Activated B cell treated with CpG ODN at 0.5 μM for 24 hours (primary cell): Measurements from ENCODE around the gene PRRC2A. TPM values are rescaled to one million over a fixed set of nuclear protein-coding genes. Genes with fewer than 3 reads are reported as not detected.

Experiments
- ATAC-seq: fragments of 200-7000 bp; cut with Tn5 transposase; one replicate; pipeline ENCODE4 v1.10.0; 2021; ENCODE audit warnings: low read depth, mild to moderate bottlenecking, moderate library complexity
- CTCF ChIA-PET: fragments of 350-600 bp; sonication (Branson Sonifier 250); formaldehyde crosslinking; loops from one replicate; lab custom pipeline; 2021; ENCODE audit warnings: antibody characterized with exemption; lab: Charles Lee
- POLR2A ChIA-PET: fragments of 350-600 bp; sonication (Branson Sonifier 250); formaldehyde crosslinking; loops from one replicate; lab custom pipeline; 2021; ENCODE audit warnings: antibody characterized with exemption; lab: Charles Lee
- DNase-seq: peaks from one replicate; pipeline ENCODE4 v3.0.0; 2022
- H3K27ac Mint-ChIP-seq: one replicate; pipeline ENCODE4 v1.8.0; 2020; ENCODE audit warnings: mixed read lengths
- H3K27me3 Mint-ChIP-seq: one replicate; pipeline ENCODE4 v1.8.0; 2021; ENCODE audit warnings: mixed read lengths
- H3K36me3 Mint-ChIP-seq: one replicate; pipeline ENCODE4 v1.8.0; 2021; ENCODE audit warnings: low read depth, mixed read lengths
- H3K4me1 Mint-ChIP-seq: one replicate; pipeline ENCODE4 v1.8.0; 2021; ENCODE audit warnings: mixed read lengths
- H3K4me3 Mint-ChIP-seq: one replicate; pipeline ENCODE4 v1.8.0; 2020; ENCODE audit warnings: mild to moderate bottlenecking, mixed read lengths
- H3K9me3 Mint-ChIP-seq: one replicate; pipeline ENCODE4 v1.8.0; 2020; ENCODE audit warnings: mixed read lengths
- intact Hi-C: fragments of 100-400 bp; cut with micrococcal nuclease; formaldehyde crosslinking; loops from one replicate; pipeline ENCODE4 v1.15.1; 2024
- total RNA-seq: library from RNA; stranded (reverse); gene quantifications from 2 replicates; pipeline ENCODE4 v1.2.3, GENCODE V29; 2022
- TF ChIP-seq, protein P1 (sequence below): fragments of 200-600 bp; IDR thresholded peaks from one replicate; pipeline ENCODE4 v1.8.0; 2022; ENCODE audit warnings: antibody characterized with exemption, mild to moderate bottlenecking

Gene PRRC2A
- total RNA-seq, 1 donor from 2014 or later = 283 TPM

GRCh38 chr6:31654574-31655348 is 34.2 kb downstream of the PRRC2A start:
- peaks cover 64% of the 10 kb centered on the region for H3K4me1 Mint-ChIP-seq
- intact Hi-C loops = no loop called here
- H3K9me3 Mint-ChIP-seq = no peaks in the 10 kb centered on the region
- no peaks in the 10 kb centered on the region for H3K27me3 Mint-ChIP-seq
- TF ChIP-seq, protein P1, sequence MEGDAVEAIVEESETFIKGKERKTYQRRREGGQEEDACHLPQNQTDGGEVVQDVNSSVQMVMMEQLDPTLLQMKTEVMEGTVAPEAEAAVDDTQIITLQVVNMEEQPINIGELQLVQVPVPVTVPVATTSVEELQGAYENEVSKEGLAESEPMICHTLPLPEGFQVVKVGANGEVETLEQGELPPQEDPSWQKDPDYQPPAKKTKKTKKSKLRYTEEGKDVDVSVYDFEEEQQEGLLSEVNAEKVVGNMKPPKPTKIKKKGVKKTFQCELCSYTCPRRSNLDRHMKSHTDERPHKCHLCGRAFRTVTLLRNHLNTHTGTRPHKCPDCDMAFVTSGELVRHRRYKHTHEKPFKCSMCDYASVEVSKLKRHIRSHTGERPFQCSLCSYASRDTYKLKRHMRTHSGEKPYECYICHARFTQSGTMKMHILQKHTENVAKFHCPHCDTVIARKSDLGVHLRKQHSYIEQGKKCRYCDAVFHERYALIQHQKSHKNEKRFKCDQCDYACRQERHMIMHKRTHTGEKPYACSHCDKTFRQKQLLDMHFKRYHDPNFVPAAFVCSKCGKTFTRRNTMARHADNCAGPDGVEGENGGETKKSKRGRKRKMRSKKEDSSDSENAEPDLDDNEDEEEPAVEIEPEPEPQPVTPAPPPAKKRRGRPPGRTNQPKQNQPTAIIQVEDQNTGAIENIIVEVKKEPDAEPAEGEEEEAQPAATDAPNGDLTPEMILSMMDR = no peak
- DNase-seq (no peak), ATAC-seq (no peak)
- no peak overlapping the region for H3K27ac Mint-ChIP-seq
- ChIA-PET POLR2A (interaction anchor here (0.9 to 7.6 kb wide), 7 partner anchors 8 to 244 kb away, joined by 3 to 188 read pairs (median 11); partner anchors contain the start of genes ABHD16A, C6orf47, CSNK2B and DDX39B), CTCF (no interaction called here)
- H3K4me3 Mint-ChIP-seq = no peak overlapping the region
- peaks cover 57% of the 10 kb centered on the region for H3K36me3 Mint-ChIP-seq

- Mint-ChIP-seq H3K9me3 (no peaks in the 10 kb centered on the region), H3K4me1 (peaks cover 70% of the 10 kb centered on the region), H3K4me3 (no peak within 1 kb of the TSS), H3K27me3 (no peaks in the 10 kb centered on the region), H3K36me3 (peaks cover 52% of the 10 kb centered on the region), H3K27ac (peak within 1 kb of the TSS; percentile 19)
- POLR2A ChIA-PET = interaction anchor here (0.5 to 7.6 kb wide), 8 partner anchors 8 to 243 kb away, joined by 3 to 188 read pairs (median 3); partner anchors contain the start of genes ABHD16A, ATP6V1G2, C6orf47 and CSNK2B
- DNase-seq = no peak
- intact Hi-C loops = no loop called here
- TF ChIP-seq, protein P1 = no peak
- CTCF ChIA-PET = no interaction called here
- no peak for ATAC-seq
Observed at GRCh38 chr6:31655349-31656237, 35.1 kb downstream of the PRRC2A start, which contains the start of gene APOM. APOM (plus strand) TSS chr6:31655894; CDS start chr6:31655967, 73 bp downstream.

DNA sequence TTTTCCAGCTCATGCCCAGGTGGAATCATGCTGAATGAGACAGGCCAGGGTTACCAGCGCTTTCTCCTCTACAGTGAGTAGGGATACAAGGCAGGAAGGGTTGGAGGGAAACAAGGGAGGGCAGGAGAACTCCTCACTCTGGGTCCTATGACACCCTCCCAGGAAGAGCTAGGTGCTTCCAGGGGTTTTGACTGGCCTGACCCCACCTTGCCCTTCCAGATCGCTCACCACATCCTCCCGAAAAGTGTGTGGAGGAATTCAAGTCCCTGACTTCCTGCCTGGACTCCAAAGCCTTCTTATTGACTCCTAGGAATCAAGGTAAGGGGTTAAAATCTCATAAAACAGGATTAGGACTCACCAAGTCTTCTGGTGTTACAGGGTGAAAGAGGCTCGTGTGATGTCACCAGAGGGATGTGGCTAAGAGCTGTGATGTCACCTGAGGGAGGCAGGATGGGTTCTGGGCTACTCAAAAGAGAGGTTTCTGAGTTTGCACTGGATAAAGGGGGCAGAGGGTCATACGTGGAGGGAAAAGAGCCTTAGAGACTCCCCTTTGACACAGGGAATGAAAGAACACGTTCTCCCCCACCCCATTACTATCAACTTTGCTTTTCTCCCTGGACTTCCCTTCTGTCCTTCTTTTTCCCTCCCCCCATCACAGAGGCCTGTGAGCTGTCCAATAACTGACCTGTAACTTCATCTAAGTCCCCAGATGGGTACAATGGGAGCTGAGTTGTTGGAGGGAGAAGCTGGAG is 37.1 kb downstream of the PRRC2A start:
- peak overlapping the region; percentile 36 for H3K27ac Mint-ChIP-seq
- POLR2A ChIA-PET = interaction anchor here (0.5 to 1.5 kb wide), 6 partner anchors 31 to 1879 kb away, joined by 3 to 5 read pairs (median 3); no protein-coding TSS in a partner anchor
- no peak for DNase-seq
- no peaks in the 10 kb centered on the region for H3K27me3 Mint-ChIP-seq
- peaks cover 69% of the 10 kb centered on the region for H3K4me1 Mint-ChIP-seq
- TF ChIP-seq, protein P1 = no peak
- no peak for ATAC-seq
- no peaks in the 10 kb centered on the region for H3K9me3 Mint-ChIP-seq
- CTCF ChIA-PET = interaction anchor here (1.3 kb wide), 1 partner anchor 106 kb away, joined by 3 read pairs; no protein-coding TSS in a partner anchor
- peaks cover 48% of the 10 kb centered on the region for H3K36me3 Mint-ChIP-seq
- intact Hi-C loops = no loop called here
- H3K4me3 Mint-ChIP-seq = peak overlapping the region; percentile 6

GRCh38 chr6:31658158-31658688 is 37.7 kb downstream of the PRRC2A start:
- Mint-ChIP-seq H3K4me3 (peak overlapping the region; percentile 28), H3K27me3 (no peaks in the 10 kb centered on the region), H3K9me3 (no peaks in the 10 kb centered on the region), H3K4me1 (peaks cover 67% of the 10 kb centered on the region), H3K36me3 (peaks cover 48% of the 10 kb centered on the region), H3K27ac (peak overlapping the region; percentile 36)
- ATAC-seq (no peak), DNase-seq (no peak)
- intact Hi-C loops = no loop called here
- TF ChIP-seq, protein P1 = no peak
- POLR2A ChIA-PET = interaction anchor here (0.5 to 1.2 kb wide), 6 partner anchors 32 to 1879 kb away, joined by 3 to 5 read pairs (median 4); no protein-coding TSS in a partner anchor
- CTCF ChIA-PET = interaction anchor here (1.3 kb wide), 1 partner anchor 107 kb away, joined by 3 read pairs; no protein-coding TSS in a partner anchor
